Measurements from ENCODE around the gene PARD3B.

The PARD3B gene

DNA sequence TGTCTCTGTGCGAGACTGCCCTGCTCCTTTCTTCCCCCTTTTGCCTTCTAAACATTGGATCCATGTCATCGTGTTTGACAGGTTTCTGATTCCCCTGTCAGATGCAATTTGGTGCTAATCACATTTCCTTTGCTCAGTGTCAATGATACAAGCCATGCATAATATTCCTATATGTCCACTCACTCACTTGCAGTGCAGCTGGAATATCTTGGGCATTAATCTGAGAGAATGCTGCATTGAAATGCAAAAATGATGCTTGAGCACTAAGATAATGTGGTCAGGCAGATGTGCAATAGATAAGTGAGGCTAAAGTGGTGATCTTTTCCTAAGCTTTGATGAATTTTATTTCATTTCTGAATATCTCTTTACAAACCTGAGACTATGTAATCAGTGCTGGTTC lies 375.5 kb downstream of the PARD3B start:
- Histone ChIP-seq H3K27ac (ENCODE audit: low read length) (no peak overlapping the region), H3K79me2 (ENCODE audit: insufficient read depth, low read length) (no peaks in the 10 kb centered on the region), H4K20me1 (ENCODE audit: insufficient read depth, low read length) (no peaks in the 10 kb centered on the region), H3K9me3 (ENCODE audit: insufficient read depth, low read length, severe bottlenecking) (no peaks in the 10 kb centered on the region), H3K36me3 (ENCODE audit: insufficient read depth, low read length) (no peaks in the 10 kb centered on the region), H3K27me3 (ENCODE audit: insufficient read depth, low read length, poor library complexity) (no peaks in the 10 kb centered on the region), H3K4me2 (ENCODE audit: insufficient read depth, low read length) (no peak overlapping the region), H2AFZ (ENCODE audit: low read depth, low read length) (no peak overlapping the region), H3K4me1 (ENCODE audit: insufficient read depth, low read length) (no peaks in the 10 kb centered on the region), H3K4me3 (ENCODE audit: low read depth in 1 of 2, low read length in 2 of 2) (no peak overlapping the region), H3K9ac (ENCODE audit: low read depth, low read length) (no peak overlapping the region)
- DNase-seq (no peak), ATAC-seq (ENCODE audit: insufficient read depth, low read depth) (no peak)
- TF ChIP-seq, protein P1, sequence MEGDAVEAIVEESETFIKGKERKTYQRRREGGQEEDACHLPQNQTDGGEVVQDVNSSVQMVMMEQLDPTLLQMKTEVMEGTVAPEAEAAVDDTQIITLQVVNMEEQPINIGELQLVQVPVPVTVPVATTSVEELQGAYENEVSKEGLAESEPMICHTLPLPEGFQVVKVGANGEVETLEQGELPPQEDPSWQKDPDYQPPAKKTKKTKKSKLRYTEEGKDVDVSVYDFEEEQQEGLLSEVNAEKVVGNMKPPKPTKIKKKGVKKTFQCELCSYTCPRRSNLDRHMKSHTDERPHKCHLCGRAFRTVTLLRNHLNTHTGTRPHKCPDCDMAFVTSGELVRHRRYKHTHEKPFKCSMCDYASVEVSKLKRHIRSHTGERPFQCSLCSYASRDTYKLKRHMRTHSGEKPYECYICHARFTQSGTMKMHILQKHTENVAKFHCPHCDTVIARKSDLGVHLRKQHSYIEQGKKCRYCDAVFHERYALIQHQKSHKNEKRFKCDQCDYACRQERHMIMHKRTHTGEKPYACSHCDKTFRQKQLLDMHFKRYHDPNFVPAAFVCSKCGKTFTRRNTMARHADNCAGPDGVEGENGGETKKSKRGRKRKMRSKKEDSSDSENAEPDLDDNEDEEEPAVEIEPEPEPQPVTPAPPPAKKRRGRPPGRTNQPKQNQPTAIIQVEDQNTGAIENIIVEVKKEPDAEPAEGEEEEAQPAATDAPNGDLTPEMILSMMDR (IDR thresholded peaks at IDR 0.05; ENCODE audit: borderline replicate concordance, extremely low read depth, low read length, poor library complexity, severe bottlenecking), result no peak
- no peak for TF ChIP-seq EZH2 (IDR thresholded peaks at IDR 0.05; ENCODE audit: borderline replicate concordance, low read depth, low read length, severe bottlenecking)

DNA sequence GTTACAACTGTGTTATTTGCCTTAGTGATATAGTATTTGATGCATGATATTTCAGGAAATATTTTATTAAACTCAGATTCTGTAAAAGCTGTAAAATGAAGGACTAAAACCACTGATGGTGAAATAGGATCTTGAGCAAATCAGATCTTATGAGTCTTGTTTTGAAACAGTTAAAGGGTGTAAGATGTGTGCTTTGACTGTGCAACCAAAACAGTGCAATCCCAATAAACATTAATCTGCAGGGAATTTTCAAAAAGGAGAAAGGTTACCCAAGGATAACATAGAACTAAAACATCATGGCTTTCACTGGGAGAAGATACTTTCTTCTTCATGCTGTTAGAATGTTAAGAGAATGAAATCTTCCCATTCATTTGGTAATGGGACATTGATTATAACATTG lies 378.7 kb downstream of the PARD3B start:
- H3K36me3 ChIP-seq (ENCODE audit: insufficient read depth, low read length), result no peaks in the 10 kb centered on the region
- no peaks in the 10 kb centered on the region for H3K27me3 ChIP-seq (ENCODE audit: insufficient read depth, low read length, poor library complexity)
- H3K4me3 ChIP-seq (ENCODE audit: low read depth in 1 of 2, low read length in 2 of 2), result no peak overlapping the region
- H2AFZ ChIP-seq (ENCODE audit: low read depth, low read length), result no peak overlapping the region
- H3K79me2 ChIP-seq (ENCODE audit: insufficient read depth, low read length), result no peaks in the 10 kb centered on the region
- H3K27ac ChIP-seq (ENCODE audit: low read length), result no peak overlapping the region
- H4K20me1 ChIP-seq (ENCODE audit: insufficient read depth, low read length), result no peaks in the 10 kb centered on the region
- no peaks in the 10 kb centered on the region for H3K4me1 ChIP-seq (ENCODE audit: insufficient read depth, low read length)
- no peak for DNase-seq
- H3K9me3 ChIP-seq (ENCODE audit: insufficient read depth, low read length, severe bottlenecking), result no peaks in the 10 kb centered on the region
- H3K9ac ChIP-seq (ENCODE audit: low read depth, low read length), result no peak overlapping the region
- TF ChIP-seq EZH2 (IDR thresholded peaks at IDR 0.05; ENCODE audit: borderline replicate concordance, low read depth, low read length, severe bottlenecking), result no peak
- TF ChIP-seq, protein P1 (IDR thresholded peaks at IDR 0.05; ENCODE audit: borderline replicate concordance, extremely low read depth, low read length, poor library complexity, severe bottlenecking), result no peak
- no peak overlapping the region for H3K4me2 ChIP-seq (ENCODE audit: insufficient read depth, low read length)
- no peak for ATAC-seq (ENCODE audit: insufficient read depth, low read depth)

DNA sequence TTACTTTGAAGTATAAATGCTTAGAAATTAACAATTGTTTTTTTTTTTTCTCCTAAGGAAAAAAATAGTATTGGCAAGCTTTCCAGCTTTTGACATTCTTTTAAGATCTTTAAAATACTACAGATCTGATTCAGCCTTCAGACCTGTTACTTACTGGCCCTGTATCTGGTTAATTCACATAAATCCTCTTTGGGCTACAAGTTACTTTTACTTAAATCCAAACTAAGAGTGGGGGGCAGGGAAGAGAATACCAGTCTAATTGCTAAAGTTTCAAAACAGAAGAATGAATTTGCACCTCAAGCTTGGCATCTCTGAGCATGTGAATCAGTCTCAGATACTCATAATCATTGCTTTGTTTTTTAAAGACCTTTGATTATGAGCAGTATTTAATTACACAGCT lies 386.3 kb downstream of the PARD3B start:
- TF ChIP-seq EZH2 (IDR thresholded peaks at IDR 0.05; ENCODE audit: borderline replicate concordance, low read depth, low read length, severe bottlenecking), result no peak
- TF ChIP-seq, protein P1 (IDR thresholded peaks at IDR 0.05; ENCODE audit: borderline replicate concordance, extremely low read depth, low read length, poor library complexity, severe bottlenecking), result no peak
- ATAC-seq (ENCODE audit: insufficient read depth, low read depth) (no peak), DNase-seq (no peak)
- no peak overlapping the region for H3K27ac ChIP-seq (ENCODE audit: low read length)
- no peaks in the 10 kb centered on the region for H3K4me1 ChIP-seq (ENCODE audit: insufficient read depth, low read length)
- H3K36me3 ChIP-seq (ENCODE audit: insufficient read depth, low read length), result no peaks in the 10 kb centered on the region
- no peak overlapping the region for H2AFZ ChIP-seq (ENCODE audit: low read depth, low read length)
- peaks cover 6% of the 10 kb centered on the region for H3K27me3 ChIP-seq (ENCODE audit: insufficient read depth, low read length, poor library complexity)
- H3K4me2 ChIP-seq (ENCODE audit: insufficient read depth, low read length), result no peak overlapping the region
- no peaks in the 10 kb centered on the region for H3K9me3 ChIP-seq (ENCODE audit: insufficient read depth, low read length, severe bottlenecking)
- no peaks in the 10 kb centered on the region for H3K79me2 ChIP-seq (ENCODE audit: insufficient read depth, low read length)
- no peak overlapping the region for H3K9ac ChIP-seq (ENCODE audit: low read depth, low read length)
- H4K20me1 ChIP-seq (ENCODE audit: insufficient read depth, low read length), result no peaks in the 10 kb centered on the region
- no peak overlapping the region for H3K4me3 ChIP-seq (ENCODE audit: low read depth in 1 of 2, low read length in 2 of 2)

Measured in DND-41 (cell line).